ENCODE data around the gene LHFPL6.

LHFPL6 gene

GRCh38 chr13:39297664-39298171, 305.3 kb downstream of the LHFPL6 start:
- DNase-seq (ENCODE audit: low spot score): no peak

GRCh38 chr13:39297023-39297422, 306.0 kb downstream of the LHFPL6 start:
- no peak for DNase-seq (ENCODE audit: low spot score)

- no peak for DNase-seq (ENCODE audit: low spot score)
Observed at GRCh38 chr13:39296193-39296592, 306.8 kb downstream of the LHFPL6 start.
